GM19467 (cell line): Measurements from ENCODE around the gene PTRHD1.
"Not testable (repeated sequence)": the region's sequence is repeated elsewhere in the genome, so short reads cannot be mapped to it uniquely, and the experiment has no call there.

Experiments
- ATAC-seq: cut with Tn5 transposase; IDR thresholded peaks from one replicate; pipeline ENCODE4 v1.9.1; 2021; ENCODE audit warnings: mild to moderate bottlenecking, moderate library complexity; ENCODE audit not compliant: unreplicated experiment

The PTRHD1 gene, protein sequence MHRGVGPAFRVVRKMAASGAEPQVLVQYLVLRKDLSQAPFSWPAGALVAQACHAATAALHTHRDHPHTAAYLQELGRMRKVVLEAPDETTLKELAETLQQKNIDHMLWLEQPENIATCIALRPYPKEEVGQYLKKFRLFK

DNA sequence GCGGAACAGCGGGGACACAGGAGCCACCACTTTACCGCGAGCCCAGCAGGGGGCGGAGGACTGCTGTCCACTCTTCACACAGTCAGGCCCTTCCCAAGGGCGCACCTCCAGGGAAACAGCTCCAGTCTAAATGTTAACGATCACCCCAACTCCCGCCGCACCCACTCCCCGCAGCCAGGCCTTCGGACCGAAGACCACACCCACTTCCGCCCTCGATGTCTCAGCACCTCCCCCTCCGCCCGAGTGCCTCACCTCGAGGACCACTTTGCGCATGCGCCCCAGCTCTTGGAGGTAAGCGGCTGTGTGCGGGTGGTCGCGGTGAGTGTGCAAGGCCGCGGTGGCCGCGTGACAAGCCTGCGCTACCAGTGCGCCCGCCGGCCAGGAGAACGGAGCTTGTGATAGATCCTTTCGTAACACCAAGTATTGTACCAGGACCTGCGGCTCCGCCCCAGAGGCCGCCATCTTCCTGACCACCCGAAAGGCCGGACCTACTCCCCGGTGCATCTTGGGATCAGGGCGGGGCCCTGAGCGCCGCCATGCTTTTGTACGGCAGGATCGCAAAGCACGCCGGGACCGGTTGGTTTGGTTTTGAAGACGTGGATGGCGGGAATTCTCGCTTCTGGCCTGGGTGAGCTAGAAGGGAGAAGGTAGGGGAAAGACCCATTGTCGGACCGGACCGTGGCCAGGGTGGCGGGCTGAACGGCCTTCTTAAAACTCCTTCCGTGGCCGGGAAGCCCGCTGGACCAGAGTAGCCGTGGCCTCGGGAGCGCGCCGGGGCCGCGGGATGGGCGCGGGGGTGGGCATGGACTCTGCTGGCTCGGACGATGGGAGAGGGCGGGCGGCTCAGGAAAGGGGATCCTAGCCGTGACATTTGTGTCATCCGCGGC lies at the start of gene PTRHD1, which contains the start of gene CENPO:
Gene PTRHD1 (minus strand): TSS at position 518 of the 887 bp plus-strand sequence. CDS start 14 bp downstream, at position 504.
Gene CENPO (plus strand): TSS at position 552 of the 887 bp plus-strand sequence. CDS start 495 bp downstream, outside the sequence.
- peak; percentile 87 for ATAC-seq

DNA sequence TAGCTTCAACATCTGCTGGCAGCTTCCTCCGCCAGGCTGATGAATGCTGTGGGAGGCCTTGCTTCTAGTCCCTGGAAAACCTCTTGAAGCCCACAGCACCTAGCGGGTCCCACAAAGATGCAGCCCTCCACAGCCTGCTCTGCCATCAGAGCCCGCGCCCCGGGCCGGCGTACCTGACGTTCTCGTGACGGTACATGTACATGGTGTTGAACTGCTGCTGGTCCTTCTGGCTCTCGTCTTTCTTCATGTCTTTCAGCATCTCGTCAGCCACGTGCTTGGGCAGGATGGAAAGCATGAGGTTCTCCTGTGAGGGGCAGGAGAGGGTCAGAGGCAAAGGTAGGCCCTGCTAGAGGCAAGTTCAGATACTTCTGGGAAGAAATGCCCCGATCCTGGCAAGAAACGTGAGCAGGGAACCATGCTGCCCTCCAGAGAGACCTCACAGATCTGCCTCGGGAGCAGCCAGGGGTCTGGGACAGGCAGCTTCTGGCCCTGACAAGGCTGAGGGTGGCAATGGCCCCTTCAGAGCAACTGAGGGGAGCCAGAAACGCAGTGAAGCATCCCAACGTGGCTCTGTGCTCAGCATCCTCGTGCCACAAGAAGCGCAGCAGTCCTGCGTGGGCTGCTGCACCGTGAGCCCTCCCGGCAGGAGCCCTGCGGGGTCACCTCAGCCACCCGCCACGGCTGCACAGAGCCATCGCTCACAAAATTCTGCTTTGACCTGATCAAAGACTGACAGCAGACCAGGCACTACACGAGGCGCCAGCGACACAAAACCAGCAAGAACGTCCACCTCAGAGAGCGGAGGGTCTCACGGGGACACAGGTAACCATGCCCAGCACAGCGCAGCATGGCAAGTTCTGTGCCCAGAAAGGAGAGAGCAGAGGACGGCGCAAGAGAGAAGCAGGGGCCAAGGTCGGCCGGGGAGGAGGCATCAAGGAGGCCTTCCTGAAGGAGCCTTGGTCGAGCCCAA lies 49.2 kb upstream of the PTRHD1 start:
- no peak for ATAC-seq

DNA sequence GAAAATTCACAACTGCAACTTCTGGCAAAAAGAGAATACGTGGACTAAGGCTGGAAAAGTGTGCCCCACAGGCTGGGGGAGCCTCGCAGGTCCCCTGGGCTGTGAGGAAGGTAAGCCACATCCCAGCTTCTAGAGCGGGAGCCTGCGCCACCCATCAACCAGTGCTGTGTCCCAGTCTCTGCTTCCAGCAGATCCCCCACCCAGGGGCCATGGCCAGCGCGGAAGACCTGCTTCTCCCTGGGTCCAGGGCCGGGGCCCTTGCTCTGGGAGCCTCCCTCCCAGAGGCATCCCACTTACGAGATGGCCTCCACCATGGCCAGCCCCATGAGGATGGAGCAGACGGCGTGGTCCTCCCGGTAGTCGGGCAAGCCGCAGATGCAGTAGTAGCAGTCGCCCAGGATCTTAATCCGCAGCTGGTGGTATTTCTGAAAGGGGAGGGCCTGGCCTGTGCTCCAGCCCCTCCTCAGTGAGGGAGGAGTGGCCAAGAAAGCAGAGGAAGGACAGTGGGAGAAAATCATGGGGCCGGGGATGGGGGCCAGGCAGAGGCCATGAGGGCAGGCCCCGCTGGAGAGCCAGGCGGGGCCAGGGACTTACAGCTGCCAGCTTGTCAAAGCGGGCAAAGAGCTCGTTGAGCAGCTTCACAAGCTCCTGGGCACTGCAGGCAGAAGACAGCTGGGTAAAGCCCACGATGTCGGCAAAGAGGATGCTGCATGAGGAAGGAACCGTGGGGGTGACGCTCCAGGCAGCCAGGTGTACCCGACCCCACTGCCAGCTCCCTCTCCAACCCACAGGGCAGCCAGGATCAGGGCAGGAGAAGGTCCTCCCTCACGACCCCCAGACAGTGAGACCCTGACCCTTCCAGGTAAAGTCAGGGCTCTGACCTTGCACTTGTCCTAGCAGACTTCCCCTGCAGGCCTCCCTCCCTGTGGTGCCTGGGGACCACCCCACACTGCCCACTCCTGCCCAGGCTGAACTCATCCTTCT lies 48.1 kb upstream of the PTRHD1 start:
- ATAC-seq = no peak

DNA sequence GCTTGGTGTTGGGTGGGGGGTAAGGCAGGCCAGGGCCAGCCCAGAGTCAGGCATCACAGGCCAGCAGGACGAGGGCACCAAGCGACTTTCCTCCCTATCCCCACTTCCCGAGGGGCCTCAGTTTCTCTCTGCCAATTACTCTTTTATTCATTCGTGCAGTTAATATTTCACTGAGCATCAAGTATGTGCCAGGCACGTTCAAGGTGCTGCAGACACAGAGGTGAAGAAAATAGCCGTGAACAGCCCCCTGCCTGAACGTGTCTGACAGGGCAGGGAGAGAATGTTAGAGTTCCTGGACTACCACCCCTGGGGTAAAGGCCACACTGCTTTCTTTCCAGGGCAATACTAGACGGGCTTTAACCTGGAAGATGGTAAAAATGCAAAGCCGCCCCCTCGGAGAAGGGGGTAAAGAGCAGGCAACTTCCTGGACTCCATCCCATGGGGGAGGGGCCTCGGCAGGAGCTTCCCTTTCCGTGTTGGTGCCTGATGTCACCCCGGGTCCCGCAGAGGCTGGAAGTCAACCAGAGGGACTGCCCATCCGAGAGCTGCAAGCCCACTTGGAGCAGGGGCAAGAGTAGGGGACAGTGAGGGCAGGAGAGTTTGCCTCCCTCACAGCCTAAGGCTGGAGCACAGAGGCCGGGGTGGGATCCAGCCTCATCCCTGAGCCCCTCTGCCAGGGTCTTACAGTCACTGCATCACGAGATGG lies 47.1 kb upstream of the PTRHD1 start:
- no peak for ATAC-seq

DNA sequence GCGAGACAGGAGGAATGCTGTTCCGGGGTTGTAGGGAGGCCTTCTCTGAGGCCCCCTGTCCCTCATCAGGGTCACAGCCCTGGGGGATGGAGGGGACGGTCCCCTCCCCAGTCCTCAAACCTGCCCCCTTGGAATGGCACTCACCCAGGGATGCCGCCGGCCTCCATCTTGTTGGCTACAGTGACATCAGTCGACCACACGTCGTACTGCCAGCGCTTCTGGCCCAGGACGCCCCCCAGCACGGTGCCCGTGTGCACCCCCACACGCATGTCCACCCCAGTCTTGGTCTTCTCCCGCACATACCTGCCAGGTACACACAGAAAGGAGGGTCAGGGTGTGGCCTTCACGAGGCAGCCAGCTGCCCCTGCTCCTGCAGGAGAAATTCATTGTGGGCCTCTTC lies 46.5 kb upstream of the PTRHD1 start:
- no peak for ATAC-seq

DNA sequence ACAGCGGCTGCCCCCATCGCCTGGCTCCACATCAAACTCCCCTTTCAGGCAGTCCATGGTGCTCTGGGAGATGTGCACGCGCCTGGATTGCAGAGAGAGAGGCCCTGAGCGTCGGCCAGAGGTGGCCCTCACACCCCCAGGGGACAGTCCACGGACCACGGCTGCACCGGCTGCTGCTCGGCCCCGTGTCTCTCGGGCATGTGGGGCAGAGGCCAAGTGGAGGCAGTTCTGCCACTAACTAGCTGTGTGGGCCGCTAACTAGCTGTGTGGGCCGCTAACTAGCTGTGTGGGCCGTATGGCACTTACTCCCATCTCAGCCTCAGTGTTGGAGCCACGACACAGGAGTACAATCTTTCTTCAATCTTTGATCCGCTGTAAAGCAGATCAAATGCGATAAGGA lies 45.4 kb upstream of the PTRHD1 start:
- ATAC-seq = no peak

DNA sequence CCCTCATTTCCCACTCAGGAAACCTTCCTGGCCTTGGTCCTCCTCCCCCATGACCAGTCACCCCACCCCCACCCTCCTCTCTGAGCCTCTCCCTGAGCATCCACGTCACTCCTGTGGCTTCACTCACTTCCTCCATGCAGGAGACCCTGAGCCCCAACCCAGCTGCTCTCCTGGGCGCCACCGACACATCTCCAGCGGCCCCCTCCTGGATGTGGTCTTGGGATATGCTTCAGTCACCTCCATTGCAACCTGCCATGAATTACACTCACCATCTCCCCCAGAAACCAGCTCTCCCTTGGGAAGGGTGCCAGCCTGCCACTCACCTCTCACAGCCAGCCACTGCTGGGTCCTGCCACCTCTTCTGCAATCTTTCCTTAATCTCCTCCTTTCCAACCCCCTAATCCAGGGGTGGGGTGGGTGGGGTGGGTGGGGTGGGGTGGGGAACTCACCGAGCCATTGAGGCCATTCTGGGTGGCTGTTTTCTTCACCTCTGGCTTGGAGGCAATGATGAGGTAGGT lies 44.9 kb upstream of the PTRHD1 start:
- ATAC-seq = no peak

DNA sequence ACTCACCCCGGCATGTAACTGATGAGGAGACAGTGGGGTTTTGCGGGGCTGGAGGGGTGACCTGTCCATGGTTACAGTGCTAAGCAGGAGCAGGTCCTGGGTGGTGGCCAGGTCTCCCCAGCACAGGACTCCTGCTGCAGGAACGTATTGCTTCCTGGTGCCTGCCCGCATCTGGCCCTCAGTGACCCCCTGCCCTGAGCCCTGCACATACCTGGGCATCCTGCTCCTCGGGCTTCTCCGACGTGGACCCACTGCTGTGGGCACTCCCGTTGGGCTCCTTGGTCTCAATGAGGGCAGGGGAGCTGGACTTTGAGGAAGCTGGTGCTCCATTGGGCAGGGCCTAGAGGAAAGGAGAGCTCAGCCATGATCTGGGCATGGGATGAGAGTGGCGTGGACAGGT lies 43.5 kb upstream of the PTRHD1 start:
- no peak for ATAC-seq

DNA sequence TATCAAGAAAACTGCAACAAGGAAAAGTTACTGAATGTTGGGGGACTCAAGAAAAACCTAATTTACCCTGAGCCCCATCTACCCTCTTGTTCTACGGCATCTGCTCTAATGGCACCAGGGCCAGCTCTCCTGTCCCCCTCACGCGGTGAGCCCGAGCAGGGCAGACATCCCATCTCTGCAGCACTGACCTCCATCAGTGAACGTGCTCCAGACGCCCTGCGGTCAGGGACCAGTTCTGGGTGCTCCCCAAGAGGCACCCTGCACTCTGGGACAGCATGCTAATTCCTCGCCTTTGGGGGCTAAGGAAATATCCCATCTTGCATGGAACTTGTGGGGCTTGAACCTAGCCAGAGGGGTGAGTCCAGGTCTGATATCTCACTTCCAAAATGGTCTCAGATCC lies 43.0 kb upstream of the PTRHD1 start:
- ATAC-seq = no peak

DNA sequence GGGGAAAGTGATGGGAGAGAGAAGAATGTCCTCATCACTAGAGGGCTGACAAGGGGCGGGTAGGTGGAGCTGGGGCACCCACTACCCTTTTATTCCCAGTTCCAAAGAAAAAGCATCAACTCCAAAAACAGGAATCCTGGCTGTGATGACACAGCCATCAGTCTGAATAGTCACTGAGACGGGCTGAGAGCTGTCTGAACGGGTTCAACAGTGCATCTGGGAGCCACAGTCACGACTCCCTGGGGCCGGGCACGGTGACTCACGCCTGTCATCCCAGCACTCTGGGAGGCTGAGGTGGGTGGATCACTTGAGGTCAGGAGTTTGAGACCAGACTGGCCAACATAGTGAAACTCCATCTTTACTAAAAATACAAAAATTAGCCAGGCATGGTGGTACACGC lies 42.2 kb upstream of the PTRHD1 start:
- ATAC-seq = not testable (repeated sequence)

DNA sequence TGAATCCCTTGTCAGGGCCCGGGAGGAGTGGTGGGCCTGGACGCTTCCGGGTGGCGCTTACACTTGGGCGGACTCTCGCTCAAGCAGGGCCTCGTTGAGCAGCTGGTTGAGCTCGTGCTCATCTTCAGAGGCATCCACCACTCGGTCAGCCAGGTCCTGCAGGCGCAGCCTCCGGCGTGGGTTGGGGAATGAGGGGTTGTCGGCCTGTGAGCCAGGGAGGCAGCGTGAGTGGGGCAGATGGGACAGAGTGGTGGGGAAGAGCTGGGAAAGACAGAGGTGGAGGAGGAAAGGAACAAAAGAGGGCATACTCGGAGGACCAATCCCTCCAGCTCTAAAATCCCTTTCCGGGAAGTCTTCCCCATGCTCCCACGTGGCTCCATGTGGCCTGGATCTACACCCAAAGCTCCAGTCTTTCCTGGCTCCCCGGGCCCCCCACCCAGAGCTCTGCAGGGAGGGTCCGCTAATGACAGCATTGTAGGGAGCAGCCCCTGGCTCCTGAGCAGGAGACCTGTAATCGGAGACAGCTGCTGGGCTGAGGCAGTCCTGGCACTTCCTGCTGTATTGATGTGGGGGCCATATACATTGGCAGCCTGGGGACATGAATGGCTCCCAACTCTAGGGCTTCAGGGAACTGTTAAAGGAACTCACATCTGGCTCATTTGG lies 41.7 kb upstream of the PTRHD1 start:
- no peak for ATAC-seq

DNA sequence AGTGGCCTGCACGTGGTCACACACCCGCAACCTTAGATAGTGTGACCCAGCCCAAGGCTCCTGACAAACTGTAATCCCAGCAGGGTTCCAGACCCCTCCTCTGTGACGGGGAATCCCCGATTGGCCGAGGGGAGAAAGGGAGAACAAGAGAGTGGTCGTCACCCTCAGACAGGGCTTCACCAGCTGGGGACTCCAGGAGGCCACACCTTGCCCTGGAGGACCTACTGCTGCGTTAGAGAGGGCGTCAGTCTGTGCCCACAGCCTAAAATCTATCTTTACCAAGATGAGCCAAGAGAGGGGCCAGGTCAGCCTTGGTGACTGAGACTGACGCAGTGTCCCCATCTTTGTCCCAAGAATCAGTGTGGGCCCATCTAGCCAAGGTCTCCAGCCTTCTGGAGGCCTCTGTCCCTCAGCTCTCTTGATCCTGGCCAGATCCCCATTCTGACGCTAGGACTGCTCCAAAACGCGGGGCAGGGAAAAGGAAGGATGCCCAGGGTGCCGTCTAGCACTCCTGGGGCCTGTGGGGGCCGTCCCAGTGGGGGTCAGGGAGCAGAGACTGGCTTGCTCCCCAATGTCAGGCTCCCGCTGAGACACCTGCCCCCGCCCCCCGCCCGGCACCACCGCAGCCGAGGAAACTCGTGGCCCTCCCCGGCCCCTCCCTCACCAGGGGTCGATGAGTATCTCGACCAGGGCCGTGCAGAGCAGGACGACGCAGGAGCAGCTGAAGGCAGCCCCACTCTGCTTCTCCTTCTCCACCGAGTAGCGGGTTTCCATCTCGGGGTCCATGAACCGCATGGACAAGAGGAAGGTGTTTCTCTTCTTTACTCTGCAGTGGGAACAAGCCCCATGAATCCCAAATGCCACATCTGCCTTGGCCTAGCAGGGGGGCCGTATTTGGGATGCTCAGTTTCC lies 40.9 kb upstream of the PTRHD1 start:
- no peak for ATAC-seq

DNA sequence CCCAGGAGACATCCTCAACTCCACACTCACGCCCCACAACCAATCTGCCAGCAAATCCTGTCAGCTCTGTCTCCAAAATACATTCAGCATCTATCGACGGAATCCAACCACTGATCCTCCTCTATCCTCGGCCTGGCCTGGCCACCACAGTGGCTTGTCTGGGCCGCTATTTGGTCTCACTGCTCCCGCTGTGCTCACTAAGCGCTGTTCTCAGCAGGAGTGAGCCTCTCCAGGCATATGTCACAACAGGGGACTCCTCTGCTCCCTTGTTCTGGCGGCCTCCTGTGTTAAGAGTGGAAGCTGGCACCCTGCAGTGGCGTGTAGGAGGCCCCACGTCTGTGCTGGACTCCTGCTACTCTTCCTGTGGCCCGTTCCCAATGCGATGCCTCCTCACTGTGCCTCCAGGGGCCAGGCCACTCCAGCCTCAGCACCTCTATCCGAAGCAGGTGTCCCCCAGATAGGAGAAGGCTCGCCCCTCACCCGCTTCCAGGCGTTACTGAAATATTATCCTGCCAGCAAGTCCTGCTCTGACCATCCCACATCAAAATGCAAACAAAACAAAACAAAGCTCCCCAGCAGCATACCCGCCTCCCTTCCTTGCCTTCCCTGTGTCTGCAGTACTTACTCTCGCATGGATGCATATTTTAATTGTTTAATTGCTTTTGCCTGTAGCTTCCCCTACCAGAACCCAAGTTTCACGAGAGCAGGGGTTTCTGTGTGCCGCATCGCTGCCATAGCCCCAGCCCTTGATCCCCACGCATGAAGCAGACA lies 39.9 kb upstream of the PTRHD1 start:
- no peak for ATAC-seq

DNA sequence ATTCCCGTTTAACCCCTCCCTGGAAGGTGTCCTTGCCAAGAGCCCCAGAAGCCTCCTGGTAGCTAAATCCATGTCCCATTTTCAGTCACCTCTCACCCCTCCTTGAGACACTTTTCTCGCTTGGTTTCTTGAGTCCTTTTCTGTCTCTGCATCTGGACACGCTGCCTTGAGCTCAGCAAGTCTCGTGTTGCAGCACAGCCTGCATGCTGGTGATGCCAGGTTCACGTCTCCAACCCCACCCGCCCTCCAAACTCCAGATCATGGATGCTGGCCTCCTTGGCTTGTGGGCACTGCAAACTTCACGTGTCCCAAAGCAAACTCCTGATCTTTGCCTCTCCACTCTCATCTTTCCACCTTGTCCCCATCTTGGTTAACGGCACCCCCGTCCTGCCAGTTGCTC lies 39.3 kb upstream of the PTRHD1 start:
- ATAC-seq = no peak

DNA sequence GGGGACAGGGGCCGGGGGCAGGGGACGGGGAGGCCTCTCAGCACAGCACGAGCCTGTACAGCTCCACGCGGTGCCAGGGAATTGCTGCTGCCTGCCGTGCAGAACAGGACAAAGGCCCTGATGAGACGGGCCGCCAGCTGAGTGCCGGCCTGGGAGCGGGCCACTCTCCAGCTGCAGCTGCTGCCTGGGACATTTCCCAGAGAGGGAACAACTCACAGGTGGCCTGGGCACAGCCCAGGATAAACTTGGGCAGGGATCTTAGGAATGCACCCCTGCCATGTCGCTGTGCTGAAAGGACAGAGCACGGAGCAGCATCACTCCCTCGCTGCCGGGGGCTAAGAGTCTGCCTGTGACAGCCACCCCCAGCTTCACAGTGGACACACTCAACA lies 38.9 kb upstream of the PTRHD1 start:
- no peak for ATAC-seq

DNA sequence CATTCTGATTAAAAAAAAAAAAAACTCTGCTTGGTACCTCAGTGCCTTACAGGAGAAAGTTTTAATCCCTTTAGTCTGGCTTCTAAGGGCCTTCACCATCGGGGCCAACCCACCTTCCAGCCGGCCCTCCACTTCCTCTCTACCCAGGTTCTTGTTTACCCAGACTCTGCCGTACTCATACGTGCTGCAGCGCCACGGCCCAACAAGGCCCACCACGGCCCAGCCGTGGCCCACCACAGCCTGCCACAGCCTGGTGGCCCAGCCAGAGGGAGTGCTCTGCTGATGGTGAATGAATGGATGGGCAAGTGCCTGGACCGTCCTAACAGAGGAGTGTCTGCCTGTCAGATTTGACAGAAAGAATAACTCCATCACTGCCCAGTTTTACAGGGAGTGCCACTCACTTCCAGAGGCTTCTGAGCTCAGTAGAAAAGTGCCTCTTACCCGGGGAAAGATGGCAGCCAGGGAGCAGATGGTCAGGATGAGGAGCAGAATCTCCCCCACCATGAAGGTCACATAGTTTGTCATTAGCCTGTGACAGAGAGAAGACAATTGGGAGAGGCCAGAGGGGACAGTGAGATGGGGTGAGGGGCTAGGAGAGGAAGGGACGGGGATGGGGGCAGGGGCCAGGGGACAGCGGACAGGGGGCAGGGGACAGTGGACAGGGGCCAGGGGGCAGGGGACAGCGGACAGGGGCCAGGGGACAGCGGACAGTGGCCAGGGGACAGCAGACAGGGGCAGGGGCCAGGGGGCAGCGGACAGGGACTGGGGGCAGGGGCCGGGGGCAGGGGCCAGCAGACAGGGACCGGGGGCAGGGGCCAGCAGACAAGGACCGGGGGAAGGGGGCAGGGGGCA lies 38.3 kb upstream of the PTRHD1 start:
- no peak for ATAC-seq
